ENCODE data around the gene TARS2.

The TARS2 gene

GRCh38 chr1:150545486-150546032 is 58.3 kb downstream of the TARS2 start:
- no peak overlapping the region for H2AFZ ChIP-seq (ENCODE audit: low read depth, low read length, severe bottlenecking)
- TF ChIP-seq EZH2phosphoT487 (conservative IDR thresholded peaks at IDR 0.05; ENCODE audit: low read length) (no peak), CTCF (IDR thresholded peaks at IDR 0.05; ENCODE audit: insufficient read depth, low read length, poor library complexity, severe bottlenecking) (no peak)
- no peaks in the 10 kb centered on the region for H3K9me3 ChIP-seq (ENCODE audit: insufficient read depth, low read length)
- no peaks in the 10 kb centered on the region for H3F3A ChIP-seq (ENCODE audit: insufficient read depth)
- H3K9ac ChIP-seq (ENCODE audit: low read length), result no peak overlapping the region
- H3K4me2 ChIP-seq (ENCODE audit: low read depth, low read length, poor library complexity, severe bottlenecking), result no peak overlapping the region
- no peaks in the 10 kb centered on the region for H4K20me1 ChIP-seq (ENCODE audit: low read depth, low read length)
- H3K79me2 ChIP-seq (ENCODE audit: insufficient read depth, low read length), result no peaks in the 10 kb centered on the region
- H3K27ac ChIP-seq (ENCODE audit: low read depth, low read length), result no peak overlapping the region
- no peak overlapping the region for H3K4me3 ChIP-seq (ENCODE audit: insufficient read depth, low read length, poor library complexity, severe bottlenecking)
- H3K9me2 ChIP-seq (replicated peaks; ENCODE audit: insufficient read depth, low read length), result no peaks in the 10 kb centered on the region
- H3K27me3 ChIP-seq (ENCODE audit: low read length), result no peaks in the 10 kb centered on the region
- H3K36me3 ChIP-seq (ENCODE audit: low read length), result no peaks in the 10 kb centered on the region

- no peaks in the 10 kb centered on the region for H3K36me3 ChIP-seq (ENCODE audit: low read length)
- no peak overlapping the region for H3K4me2 ChIP-seq (ENCODE audit: low read depth, low read length, poor library complexity, severe bottlenecking)
- no peaks in the 10 kb centered on the region for H3K9me3 ChIP-seq (ENCODE audit: insufficient read depth, low read length)
- H3K79me2 ChIP-seq (ENCODE audit: insufficient read depth, low read length), result no peaks in the 10 kb centered on the region
- H3F3A ChIP-seq (ENCODE audit: insufficient read depth), result no peaks in the 10 kb centered on the region
- H3K4me3 ChIP-seq (ENCODE audit: insufficient read depth, low read length, poor library complexity, severe bottlenecking), result no peak overlapping the region
- no peak overlapping the region for H3K9ac ChIP-seq (ENCODE audit: low read length)
- TF ChIP-seq EZH2phosphoT487 (conservative IDR thresholded peaks at IDR 0.05; ENCODE audit: low read length), result no peak
- no peak for TF ChIP-seq CTCF (IDR thresholded peaks at IDR 0.05; ENCODE audit: insufficient read depth, low read length, poor library complexity, severe bottlenecking)
- no peaks in the 10 kb centered on the region for H3K9me2 ChIP-seq (replicated peaks; ENCODE audit: insufficient read depth, low read length)
- no peaks in the 10 kb centered on the region for H4K20me1 ChIP-seq (ENCODE audit: low read depth, low read length)
- H3K27ac ChIP-seq (ENCODE audit: low read depth, low read length), result no peak overlapping the region
- no peaks in the 10 kb centered on the region for H3K27me3 ChIP-seq (ENCODE audit: low read length)
- no peak overlapping the region for H2AFZ ChIP-seq (ENCODE audit: low read depth, low read length, severe bottlenecking)
These were observed 59.2 kb downstream of the TARS2 start for GRCh38 chr1:150546294-150546937.

GRCh38 chr1:150548324-150548631 is 61.1 kb downstream of the TARS2 start:
- H3K9me2 ChIP-seq (replicated peaks; ENCODE audit: insufficient read depth, low read length), result no peaks in the 10 kb centered on the region
- TF ChIP-seq EZH2phosphoT487 (conservative IDR thresholded peaks at IDR 0.05; ENCODE audit: low read length) (no peak), CTCF (IDR thresholded peaks at IDR 0.05; ENCODE audit: insufficient read depth, low read length, poor library complexity, severe bottlenecking) (no peak)
- no peaks in the 10 kb centered on the region for H3K36me3 ChIP-seq (ENCODE audit: low read length)
- no peaks in the 10 kb centered on the region for H3K9me3 ChIP-seq (ENCODE audit: insufficient read depth, low read length)
- no peaks in the 10 kb centered on the region for H3K79me2 ChIP-seq (ENCODE audit: insufficient read depth, low read length)
- H3K4me3 ChIP-seq (ENCODE audit: insufficient read depth, low read length, poor library complexity, severe bottlenecking), result peak overlapping the region; percentile 49
- no peaks in the 10 kb centered on the region for H3K27me3 ChIP-seq (ENCODE audit: low read length)
- H2AFZ ChIP-seq (ENCODE audit: low read depth, low read length, severe bottlenecking), result peak overlapping the region; percentile 74
- H3K9ac ChIP-seq (ENCODE audit: low read length), result peak overlapping the region; percentile 40
- no peaks in the 10 kb centered on the region for H3F3A ChIP-seq (ENCODE audit: insufficient read depth)
- H3K4me2 ChIP-seq (ENCODE audit: low read depth, low read length, poor library complexity, severe bottlenecking), result peak overlapping the region; percentile 50
- H3K27ac ChIP-seq (ENCODE audit: low read depth, low read length), result no peak overlapping the region
- no peaks in the 10 kb centered on the region for H4K20me1 ChIP-seq (ENCODE audit: low read depth, low read length)

Data from SU-DHL-6 (cell line).